Stimulated activated CD4-positive, alpha-beta T cell treated with anti-CD3 and anti-CD28 coated beads, Interleukin-1b, Interleukin-23, amount 100 ng/mL, for 1 hour (primary cell): Measurements from ENCODE around the gene BRD1.
"Not testable (repeated sequence)": the region's sequence is repeated elsewhere in the genome, so short reads cannot be mapped to it uniquely, and the experiment has no call there.

ENCODE experiments used
- DNase-seq, 2 donors: peaks; one replicate each; pipeline ENCODE4 v3.0.0-alpha.2; 2020; ENCODE audit warnings: low read depth in 2 of 2

Gene BRD1

GRCh38 chr22:49853981-49854831 is 26.5 kb upstream of the BRD1 start:
- no peak for DNase-seq

DNA sequence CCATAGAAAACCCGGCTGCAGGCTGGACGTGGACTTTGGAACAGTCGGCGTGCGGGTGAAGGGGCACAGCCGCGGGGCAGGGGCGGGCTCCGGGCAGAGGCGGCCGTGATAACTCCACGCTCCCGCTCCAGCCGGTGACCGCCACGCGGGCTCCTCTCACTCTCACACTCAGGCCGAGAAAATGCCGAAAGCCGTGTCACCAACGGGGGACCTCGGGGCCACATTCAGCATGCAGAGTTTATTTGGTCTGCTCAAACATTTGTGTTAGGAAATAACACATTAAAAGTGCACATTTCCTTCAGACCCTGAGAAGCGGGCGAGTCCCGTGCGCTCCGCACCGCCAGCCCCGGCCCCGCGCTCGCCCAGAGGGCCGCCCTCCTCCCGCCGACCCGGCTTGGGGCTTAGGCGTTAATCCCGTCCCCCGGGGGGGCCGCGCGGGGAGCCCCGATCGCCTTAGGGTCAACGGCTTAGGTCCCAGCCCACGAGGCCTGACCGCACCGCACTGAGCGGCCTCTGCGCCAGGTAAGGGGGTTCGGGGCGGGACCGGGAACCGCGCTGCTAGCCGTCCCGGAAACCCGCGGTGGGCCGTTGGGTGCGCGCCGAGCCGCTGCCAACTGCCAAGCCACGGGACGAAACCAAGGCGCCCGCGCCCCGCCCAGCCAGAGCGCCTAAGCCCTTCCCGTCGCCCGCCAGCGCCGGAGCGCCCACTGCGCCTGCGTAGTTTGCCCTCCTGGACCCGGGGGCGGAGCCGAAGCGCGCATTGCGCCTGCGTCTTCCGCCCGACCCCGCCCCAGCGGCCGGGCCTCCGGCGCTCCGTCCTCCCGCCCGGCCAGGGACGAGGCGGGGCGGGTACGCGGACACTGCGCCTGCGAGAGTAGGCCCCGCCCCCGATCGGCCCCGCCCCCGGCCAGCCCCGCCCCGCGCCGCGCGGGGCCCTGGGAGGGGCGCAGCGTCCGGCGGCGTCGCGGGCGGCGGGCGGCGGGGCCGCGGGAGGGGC is 25.5 kb upstream of the BRD1 start, which contains the start of gene ZBED4:
Gene ZBED4, plus strand, starts transcription at position 947 of the 997 bp plus-strand sequence. CDS start 29,819 bp downstream, outside the sequence.
- peak; percentile 97 for DNase-seq

DNA sequence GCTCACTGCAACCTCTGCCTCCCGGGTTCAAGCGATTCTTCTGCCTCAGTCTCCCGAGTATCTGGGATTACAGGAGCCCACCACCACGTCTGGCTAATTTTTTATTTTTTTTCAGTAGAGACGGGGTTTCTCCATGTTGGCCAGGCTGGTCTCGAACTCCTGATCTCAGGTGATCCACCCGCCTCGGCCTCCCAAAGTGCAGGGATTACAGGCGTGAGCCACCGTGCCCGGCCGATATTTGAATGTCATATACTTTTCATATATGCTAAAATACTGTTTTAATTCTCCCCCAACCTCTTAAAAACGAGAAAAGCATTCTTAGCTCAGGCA is 24.9 kb upstream of the BRD1 start:
- not testable (repeated sequence) for DNase-seq

- no peak for DNase-seq
Measured at GRCh38 chr22:49850959-49851802, 23.5 kb upstream of the BRD1 start.

GRCh38 chr22:49850021-49850911 is 22.6 kb upstream of the BRD1 start:
- no peak for DNase-seq

DNA sequence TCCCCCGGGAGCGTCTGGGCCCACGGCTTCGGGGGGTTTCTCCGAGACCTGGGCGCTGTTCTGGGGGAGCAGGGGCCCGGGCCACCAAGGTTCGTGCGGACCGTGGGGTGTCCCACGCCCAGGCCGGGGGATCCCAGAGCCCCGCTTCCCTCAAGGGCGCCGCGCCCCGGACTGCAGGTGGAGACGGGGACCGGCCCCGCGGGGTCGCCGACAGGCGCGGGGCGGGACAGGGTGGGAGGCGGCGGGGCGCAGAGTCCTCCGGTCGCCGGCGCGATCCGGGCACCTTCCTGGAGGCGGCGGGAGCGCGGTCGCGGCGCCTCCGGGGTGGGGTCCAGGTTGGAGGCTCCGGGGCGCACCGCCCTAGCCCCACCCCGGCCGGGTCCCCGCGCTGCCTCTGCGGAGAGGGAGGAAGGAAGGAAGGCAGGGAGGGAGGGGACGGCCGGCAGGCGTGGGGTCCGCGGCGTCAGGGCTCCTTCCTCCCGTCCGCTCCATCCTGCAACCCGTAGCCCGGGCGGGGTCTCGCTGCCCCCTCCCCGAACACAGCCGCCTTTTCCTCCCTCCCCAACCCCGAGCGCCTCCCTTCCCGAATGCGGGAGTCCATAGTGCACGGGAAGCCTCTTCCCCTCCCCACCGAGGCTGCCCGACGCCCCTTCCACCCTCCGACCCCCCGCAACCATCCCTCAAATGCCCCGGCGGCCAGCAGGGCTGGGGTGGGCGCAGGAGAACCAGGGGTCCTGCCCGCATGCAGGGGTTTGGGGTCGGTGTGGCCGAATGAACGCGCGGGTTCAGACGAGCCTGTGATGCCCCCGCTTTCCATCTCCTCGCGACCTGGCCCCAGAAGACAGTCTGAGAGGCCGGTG is 21.7 kb upstream of the BRD1 start:
- DNase-seq = no peak

DNA sequence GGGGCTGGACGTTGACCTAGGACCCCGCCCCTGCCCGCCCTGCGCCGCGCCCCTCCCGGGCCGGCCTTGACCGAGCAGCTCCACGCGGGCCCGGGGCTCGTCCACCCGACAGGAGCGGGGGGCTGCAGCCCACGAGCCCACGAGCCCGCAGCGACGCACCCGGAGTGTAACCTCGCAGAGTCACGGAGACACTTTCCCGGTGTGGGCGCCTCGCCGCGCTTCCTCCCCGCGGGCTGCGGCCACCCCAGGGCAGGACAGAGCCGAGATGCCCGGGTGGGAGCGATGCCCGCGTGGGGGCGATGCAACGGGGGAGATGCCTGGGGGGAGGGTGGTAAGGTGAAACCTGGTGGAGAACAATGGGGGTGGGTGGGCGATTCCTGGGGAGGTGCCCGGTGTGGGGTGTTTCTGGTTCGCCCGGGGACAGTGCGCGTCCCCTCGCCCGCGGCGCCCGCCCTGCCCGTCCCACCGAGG is 21.1 kb upstream of the BRD1 start:
- no peak for DNase-seq

GRCh38 chr22:49847751-49848689 is 20.3 kb upstream of the BRD1 start:
- DNase-seq = no peak

DNA sequence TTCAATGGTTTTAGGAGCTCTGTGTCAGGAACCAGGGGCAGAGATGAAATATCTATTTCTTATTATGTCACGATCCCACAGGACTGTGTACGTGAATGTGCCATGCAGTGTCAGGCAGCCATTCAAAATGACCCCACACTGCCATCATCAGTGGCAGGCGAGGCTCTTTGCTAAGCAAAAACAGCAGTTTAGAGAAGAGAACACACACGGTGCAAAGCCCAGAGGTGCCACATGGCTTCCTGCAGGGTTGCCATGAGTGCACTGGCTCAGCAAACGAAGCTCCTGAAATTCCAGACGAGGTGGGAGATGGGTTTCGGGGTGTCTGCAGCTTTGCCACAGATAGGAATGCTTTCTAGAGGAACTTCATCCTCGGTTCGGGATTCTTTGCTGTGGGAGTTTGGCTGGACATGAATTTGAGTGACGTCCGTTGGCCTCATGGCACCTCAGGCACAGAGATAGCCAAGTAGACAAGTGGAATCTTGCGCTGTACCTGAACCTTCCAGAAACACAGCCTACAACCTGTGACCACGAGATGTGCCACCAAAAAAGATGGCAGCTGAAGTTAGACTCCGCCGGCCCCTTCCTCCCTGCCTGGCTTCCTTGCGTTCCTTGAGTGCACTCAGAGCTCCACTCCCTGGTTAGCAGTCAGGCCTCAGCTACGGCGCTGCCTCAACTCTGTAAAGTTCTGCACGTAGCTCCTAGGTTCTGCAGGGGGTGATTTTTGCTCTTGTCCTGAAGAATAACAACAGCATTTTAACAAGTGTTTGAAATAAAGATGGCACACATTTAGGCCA is 18.2 kb upstream of the BRD1 start:
- DNase-seq = no peak

GRCh38 chr22:49845241-49845640 is 17.6 kb upstream of the BRD1 start:
- DNase-seq = no peak

DNA sequence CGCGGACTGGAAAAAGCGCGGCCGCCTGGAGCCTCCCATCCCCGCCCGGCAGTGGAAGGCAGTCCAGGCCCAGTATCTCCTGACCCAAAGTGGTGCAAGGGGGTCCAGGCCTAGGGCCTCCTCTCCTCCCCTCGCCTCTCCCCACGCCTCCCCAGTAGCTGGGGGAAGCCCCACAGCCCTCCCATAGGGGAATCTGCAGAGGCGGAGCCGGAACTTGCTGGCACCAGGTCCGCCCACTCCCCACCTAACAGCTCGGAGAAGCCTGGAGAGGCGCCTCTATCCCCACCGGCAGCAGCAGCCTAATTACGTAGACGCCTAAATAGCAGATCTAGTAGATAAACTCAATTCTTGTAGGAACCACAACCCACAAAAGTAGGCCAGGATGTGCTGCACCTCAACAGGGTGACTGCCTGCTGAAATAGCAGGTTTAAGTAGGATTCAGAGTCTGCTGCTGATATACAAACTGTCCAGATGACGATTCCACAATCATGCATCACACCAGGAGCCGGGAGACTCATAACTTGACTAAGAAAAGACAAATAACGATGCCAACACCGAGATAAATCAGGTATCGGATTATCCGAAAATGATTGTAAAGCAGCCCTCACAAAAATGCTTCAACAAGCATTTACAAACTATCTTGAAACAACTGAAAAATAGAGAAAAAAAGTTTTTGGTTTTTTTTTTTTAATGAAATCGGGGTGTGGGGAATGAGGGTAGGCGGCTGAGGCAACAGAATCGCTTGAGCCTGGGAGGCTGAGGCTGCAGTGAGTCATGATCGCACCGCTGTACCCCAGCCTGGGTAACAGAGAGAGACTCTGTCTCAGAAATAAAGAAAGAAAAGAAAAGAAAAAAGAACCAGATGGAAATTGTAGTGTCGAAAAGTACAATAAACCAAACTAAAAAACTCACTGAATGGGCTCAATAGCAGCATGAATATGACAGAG is 11.4 kb upstream of the BRD1 start:
- peak; percentile 52 to 71 for DNase-seq

- DNase-seq = no peak
Measured at GRCh38 chr22:49833340-49834007, 5.8 kb upstream of the BRD1 start.

DNA sequence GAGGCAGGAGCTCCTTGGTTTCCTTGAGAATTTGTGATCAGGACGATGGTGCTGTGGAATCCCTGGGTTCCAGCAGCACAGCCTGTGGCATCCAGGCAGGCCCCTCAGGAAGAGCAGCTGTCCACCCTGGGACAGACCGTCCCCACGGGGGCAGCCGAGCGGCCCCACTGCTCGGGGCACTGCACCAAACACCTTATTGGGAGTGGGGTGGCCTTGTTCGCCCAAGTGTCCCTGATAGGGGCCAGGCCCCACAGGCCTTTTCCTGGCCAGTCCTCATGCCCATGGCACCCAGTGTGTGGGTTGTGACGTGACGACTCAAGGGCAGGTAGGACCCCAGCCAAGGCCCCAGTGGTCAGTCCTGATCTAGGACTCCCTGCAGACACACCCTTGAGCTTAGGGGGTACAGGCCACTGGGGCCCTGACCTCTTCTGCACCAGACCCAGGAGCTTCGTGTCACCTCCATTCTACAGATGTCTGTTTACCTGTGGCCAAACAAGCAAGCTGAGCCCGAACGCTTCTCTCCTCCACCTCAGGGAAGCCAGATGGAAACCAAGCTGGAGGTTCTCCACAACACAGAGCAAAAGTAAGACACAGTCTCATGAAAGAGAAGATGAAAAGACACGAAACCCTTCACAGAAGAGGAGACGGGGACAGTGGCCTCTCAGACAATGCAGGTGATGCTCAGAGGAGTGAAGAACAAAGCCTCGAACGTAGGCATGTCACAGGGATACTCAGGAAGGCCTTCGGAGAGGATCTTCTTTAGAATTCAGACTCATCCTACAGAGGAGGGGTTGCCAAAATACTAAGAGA is 1.6 kb upstream of the BRD1 start:
- no peak for DNase-seq

DNA sequence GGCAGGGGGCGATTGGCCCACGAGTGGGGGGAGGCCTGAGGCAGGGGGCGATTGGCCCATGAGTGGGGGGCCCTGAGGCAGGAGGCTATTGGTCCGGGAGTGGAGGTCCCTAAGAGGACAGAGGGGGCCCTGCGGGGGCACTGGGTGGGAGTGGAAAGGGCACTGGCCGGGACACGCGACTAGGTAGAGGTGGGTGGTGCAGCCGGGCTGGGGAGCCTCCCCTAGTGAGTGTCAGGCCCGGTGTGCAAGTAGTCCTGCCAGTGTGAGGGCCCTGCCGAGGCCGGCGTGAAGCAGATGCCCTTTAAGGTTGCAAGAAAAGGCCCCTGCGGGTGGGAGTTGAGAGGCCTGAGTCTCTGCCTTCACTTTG is 909 bp upstream of the BRD1 start:
- no peak for DNase-seq

DNA sequence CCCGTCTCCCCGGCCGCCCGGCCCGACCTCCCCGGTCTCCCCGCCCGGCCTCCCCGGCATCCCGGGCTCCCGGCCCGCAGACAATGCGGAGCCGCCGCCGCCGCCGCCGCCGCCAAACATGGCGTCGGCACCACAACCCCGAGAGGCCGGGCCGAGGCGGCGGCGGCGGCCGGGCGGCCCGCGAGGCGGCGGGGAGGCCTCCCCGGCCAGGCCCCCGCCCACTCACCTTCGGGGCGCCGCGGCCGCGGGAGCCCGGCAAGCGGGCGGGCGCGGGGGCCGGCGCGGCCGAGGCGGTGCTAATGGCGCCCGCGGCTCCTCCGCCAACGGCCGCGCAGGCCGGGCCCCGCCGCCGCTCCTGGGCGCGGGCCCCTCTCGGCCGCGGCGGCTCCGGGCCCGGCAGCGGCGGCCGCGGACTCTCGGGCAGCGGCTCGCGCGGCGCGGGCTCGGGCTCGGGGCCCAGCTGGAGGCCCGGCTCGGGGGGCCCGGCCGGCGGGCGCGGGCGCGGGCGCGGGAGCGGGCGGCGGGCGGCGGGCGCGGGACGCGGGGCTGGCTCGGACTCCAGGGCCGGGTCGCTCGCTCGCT is 311 bp downstream of the BRD1 start:
- no peak for DNase-seq
